ENCODE measurements around the gene ATG9A.
"Not testable (repeated sequence)": the region's sequence is repeated elsewhere in the genome, so short reads cannot be mapped to it uniquely, and the experiment has no call there.

Gene ATG9A

DNA sequence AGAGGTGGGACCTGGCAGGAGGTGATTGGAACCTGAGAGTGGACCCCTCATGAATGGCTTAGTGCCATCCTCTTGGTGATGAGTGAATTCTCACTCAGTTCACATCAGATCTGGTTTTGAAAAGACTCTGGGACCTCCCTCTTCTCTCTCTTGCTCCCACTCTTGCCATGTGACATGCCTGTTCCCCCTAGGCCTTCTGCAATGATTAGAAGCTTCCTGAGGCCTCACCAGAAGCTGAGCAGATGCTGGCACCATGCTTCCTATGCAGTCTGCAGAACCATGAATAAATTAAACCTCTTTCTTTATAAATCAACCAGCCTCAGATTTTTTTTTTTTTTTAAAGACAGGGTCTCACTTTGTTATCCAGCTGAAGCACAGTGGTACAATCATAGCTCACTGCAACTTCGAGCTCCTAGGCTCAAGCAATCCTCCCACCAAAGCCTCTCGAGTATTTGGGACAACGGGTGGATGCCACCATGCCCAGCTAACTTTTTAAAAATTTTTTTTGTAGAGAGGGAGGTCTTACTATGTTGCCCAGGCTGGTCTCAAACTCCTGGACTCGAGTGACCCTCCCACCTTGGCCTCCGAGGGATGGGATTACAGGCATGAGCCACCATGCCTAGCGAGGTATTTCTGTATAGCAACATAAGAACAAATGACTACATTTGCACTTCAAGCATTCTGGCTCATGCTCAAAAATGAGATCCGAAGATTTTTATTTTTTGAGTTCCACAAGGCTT, 24.8 kb downstream of the ATG9A start:
- no peak for DNase-seq

DNA sequence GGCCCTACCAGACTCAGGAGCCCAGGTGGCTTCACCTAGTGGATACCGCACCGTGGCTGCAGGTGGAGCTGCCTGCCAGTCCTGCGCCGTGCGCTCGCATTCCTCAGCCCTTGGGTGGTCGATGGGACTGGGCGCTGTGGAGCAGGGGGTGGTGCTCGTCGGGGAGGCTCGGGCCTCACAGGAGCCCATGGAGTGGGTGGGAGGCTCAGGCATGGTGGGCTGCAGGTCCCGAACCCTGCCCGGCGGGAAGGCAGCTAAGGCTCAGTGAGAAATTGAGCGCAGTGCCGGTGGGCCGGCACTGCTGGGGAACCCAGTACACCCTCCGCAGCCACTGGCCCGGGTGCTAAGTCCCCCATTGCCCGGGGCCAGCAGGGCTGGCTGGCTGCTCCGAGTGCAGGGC, 28.1 kb downstream of the ATG9A start:
- DNase-seq, result not testable (repeated sequence)

DNA sequence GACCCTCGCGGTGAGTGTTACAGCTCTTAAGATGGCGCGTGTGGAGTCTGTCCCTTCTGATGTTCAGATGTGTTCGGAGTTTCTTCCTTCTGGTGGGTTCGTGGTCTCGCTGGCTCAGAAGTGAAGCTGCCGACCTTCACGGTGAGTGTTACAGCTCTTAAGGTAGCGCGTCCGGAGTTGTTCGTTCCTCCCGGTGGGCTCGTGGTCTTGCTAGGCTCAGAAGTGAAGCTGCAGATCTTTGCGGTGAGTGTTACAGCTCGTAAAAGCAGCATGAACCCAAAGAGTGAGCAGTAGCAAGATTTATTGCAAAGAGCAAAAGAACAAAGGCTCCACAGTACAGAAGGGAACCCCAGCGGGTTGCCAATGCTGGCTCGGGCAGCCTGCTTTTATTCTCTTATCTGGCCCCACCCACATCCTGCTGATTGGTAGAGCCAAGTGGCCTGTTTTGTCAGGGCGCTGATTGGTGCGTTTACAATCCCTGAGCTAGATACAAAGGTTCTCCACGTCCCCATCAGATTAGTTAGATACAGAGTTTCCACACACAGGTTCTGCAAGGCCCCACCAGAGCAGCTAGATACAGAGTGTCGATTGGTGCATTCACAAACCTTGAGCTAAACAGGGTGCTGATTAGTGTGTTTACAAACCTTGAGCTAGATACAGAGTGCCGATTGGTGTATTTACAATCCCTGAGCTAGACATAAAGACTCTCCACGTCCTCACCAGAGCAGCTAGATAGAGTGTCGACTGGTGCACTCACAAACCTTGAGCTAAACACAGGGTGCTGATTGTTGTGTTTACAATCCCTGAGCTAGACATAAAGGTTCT, 28.7 kb downstream of the ATG9A start:
- not testable (repeated sequence) for DNase-seq

- no peak for DNase-seq
These were observed 29.8 kb downstream of the ATG9A start for GRCh38 chr2:219199470-219200211.

GRCh38 chr2:219198974-219199373, 30.5 kb downstream of the ATG9A start:
- DNase-seq, result no peak

- no peak for DNase-seq
These were observed 32.0 kb downstream of the ATG9A start for GRCh38 chr2:219197388-219197787.

DNA sequence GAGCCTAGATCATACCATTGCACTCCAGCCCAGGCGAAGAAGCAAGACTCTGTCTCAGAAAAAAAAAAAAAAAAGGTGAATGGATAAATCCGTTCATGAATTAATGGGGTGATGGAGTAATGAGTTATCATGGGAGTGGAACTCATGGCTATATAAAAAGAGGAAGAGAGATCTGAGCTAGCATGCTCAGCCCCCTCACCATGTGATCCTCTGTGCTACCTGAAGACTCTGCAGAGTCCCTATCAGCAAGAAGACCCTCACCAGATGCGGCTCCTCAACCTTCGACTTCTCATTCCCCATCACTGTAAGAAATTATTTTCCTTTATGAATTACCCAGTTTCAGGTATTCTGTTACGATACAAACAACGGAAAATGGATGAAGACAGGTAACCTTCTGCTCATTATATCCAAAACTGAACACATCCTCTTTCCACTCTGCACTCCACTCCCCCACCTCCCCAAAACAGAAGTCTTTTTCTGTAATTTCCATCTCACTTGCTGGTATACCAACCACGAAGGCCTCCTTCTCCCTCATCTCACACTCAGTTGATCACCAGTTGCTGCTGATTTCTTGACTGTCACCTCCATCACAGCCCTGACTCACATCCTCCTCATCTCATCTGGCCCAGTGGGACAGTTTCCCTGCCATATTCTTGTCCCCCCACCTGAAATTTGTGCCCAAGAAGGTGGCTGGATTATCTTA, 42.5 kb downstream of the ATG9A start:
- no peak for DNase-seq

DNA sequence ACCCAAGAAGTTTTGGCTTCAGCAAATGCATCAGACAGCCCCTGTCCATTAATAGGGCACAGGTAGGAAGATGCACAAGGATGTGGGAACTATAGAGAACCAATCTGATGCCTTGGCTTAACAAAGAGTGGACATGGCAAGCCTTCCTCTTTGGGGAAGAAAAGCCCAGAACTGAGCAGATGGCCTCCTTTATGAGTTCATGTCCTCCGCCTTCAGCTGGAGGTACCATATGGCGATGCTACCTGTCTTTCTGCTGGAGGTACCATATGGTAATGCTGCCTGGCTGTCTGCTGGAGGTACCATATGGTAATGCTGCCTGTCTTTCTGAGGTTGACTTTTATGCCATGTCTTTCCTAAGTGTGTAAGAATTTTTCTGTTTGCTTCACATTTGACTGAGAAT, 45.3 kb downstream of the ATG9A start:
- DNase-seq, result no peak

DNA sequence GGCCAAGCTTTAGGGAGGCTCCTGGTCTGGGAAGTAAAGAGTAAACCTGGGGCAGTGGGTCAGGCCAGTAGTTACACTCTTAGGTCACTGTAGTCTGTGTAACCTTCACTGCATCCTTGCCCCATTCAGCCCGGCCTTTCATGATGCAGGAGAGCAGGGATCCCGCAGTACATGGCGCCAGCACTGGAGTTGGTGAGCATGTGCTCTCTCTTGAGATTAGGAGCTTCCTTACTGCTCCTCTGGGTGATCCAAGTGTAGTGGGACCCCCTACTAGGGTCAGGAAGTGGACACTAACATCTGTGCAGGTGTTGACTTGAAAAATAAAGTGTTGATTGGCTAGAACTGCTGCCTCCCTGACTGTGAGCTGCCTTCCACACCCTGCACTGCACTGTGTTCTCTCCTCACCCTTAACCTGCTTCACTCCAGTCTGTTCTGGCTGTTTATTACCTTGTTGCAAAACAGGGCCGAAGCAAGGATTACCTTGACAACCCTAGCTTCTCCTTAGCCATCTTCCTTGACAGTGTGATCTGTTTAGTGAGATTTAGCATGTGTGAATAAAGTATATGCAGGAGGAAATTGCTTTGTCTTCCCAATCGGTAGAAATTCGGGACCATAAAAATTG, 46.2 kb downstream of the ATG9A start:
- no peak for DNase-seq

GRCh38 chr2:219182331-219183150, 46.9 kb downstream of the ATG9A start:
- DNase-seq, result peak; percentile 64 to 75 (median 72)

DNA sequence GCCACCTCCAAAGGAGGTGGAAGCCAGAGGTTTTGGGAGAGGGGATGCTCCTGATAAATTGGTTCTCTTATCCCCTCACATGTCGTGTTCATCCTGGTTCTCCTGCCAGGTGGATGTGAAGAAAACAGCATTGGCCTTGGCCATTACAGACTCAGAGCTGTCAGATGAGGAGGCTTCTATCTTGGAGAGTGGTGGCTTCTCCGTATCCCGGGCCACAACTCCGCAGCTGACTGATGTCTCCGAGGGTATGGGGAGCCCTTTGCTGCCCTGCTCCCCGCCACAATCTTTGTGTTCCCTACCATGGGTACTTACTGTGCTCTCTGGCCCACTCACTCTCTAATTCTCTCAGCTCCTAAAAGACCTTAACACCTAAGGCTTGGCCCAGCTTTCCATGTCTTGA, 47.9 kb downstream of the ATG9A start:
- DNase-seq, result no peak

DNA sequence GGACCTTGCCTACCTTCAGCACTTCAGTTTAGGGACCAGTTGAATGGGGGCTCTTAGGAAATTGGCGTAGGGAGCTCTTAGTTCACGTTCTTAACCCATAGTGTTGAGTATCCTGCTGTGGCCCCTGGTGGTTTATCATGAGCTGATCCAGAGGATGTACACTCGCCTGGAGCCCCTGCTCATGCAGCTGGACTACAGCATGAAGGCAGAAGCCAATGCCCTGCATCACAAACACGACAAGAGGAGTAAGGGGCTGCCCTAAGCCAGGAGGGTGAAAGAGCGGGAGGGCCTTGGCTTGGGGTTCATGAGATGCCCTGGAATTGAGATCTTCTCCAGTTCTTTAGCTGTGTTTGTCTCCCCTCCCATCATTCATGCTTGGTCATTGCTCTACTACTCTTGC, 48.5 kb downstream of the ATG9A start:
- no peak for DNase-seq

GRCh38 chr2:219179601-219180465, 49.6 kb downstream of the ATG9A start:
- no peak for DNase-seq

- DNase-seq, result peak in 3 of 4 experiments; percentile 47 to 67 (median 64)
These were observed 50.9 kb downstream of the ATG9A start for GRCh38 chr2:219178377-219179175.

- peak; percentile 92 to 98 (median 96) for DNase-seq
These were observed 51.7 kb downstream of the ATG9A start, which contains the start of gene RETREG2 for GRCh38 chr2:219177552-219178376. Gene RETREG2, plus strand, starts transcription at chr2:219178275. Its CDS starts 78 bp downstream, at chr2:219178353.

- peak; percentile 90 to 97 (median 94) for DNase-seq
These were observed 52.5 kb downstream of the ATG9A start, which contains the start of gene CNPPD1 for GRCh38 chr2:219176818-219177551. Gene CNPPD1, minus strand, starts transcription at chr2:219176925. Its CDS starts 97 bp downstream, at chr2:219176828.
